Measurements from ENCODE around the gene TRHDE.

TRHDE gene

GRCh38 chr12:72388322-72388721, 116.2 kb downstream of the TRHDE start:
- no peak overlapping the region for H3K27ac ChIP-seq (ENCODE audit: low read depth in 2 of 2, low read length in 2 of 2)
- no peaks in the 10 kb centered on the region for H3K27me3 ChIP-seq (ENCODE audit: control insufficient read depth in 2 of 2, insufficient read depth in 2 of 2, low read length in 2 of 2)
- H3K36me3 ChIP-seq (ENCODE audit: control insufficient read depth in 2 of 2, insufficient read depth in 2 of 2, low read length in 2 of 2) = no peaks in the 10 kb centered on the region
- no peak overlapping the region for H3K4me3 ChIP-seq (ENCODE audit: low read length in 2 of 2)
- no peaks in the 10 kb centered on the region for H3K9me3 ChIP-seq (ENCODE audit: control insufficient read depth in 2 of 2, low read length in 2 of 2)
- no peak overlapping the region for H3K9ac ChIP-seq (ENCODE audit: low read depth in 1 of 2, low read length in 2 of 2)
- no peaks in the 10 kb centered on the region for H3K4me1 ChIP-seq (ENCODE audit: control insufficient read depth in 2 of 2, insufficient read depth in 2 of 2, low read length in 2 of 2)

GRCh38 chr12:72390146-72390545, 118.0 kb downstream of the TRHDE start:
- Histone ChIP-seq H3K4me1 (ENCODE audit: control insufficient read depth in 2 of 2, insufficient read depth in 2 of 2, low read length in 2 of 2) (no peaks in the 10 kb centered on the region), H3K9ac (ENCODE audit: low read depth in 1 of 2, low read length in 2 of 2) (no peak overlapping the region), H3K27me3 (ENCODE audit: control insufficient read depth in 2 of 2, insufficient read depth in 2 of 2, low read length in 2 of 2) (no peaks in the 10 kb centered on the region), H3K36me3 (ENCODE audit: control insufficient read depth in 2 of 2, insufficient read depth in 2 of 2, low read length in 2 of 2) (no peaks in the 10 kb centered on the region), H3K4me3 (ENCODE audit: low read length in 2 of 2) (no peak overlapping the region), H3K27ac (ENCODE audit: low read depth in 2 of 2, low read length in 2 of 2) (no peak overlapping the region), H3K9me3 (ENCODE audit: control insufficient read depth in 2 of 2, low read length in 2 of 2) (no peaks in the 10 kb centered on the region)

- Histone ChIP-seq H3K9ac (ENCODE audit: low read depth in 1 of 2, low read length in 2 of 2) (no peak overlapping the region), H3K27me3 (ENCODE audit: control insufficient read depth in 2 of 2, insufficient read depth in 2 of 2, low read length in 2 of 2) (no peaks in the 10 kb centered on the region), H3K9me3 (ENCODE audit: control insufficient read depth in 2 of 2, low read length in 2 of 2) (no peaks in the 10 kb centered on the region), H3K36me3 (ENCODE audit: control insufficient read depth in 2 of 2, insufficient read depth in 2 of 2, low read length in 2 of 2) (no peaks in the 10 kb centered on the region), H3K4me3 (ENCODE audit: low read length in 2 of 2) (no peak overlapping the region), H3K27ac (ENCODE audit: low read depth in 2 of 2, low read length in 2 of 2) (no peak overlapping the region), H3K4me1 (ENCODE audit: control insufficient read depth in 2 of 2, insufficient read depth in 2 of 2, low read length in 2 of 2) (no peaks in the 10 kb centered on the region)
Observed at GRCh38 chr12:72406111-72406510, 133.9 kb downstream of the TRHDE start.

- Histone ChIP-seq H3K4me1 (ENCODE audit: control insufficient read depth in 2 of 2, insufficient read depth in 2 of 2, low read length in 2 of 2) (peaks cover 4 to 7% of the 10 kb centered on the region in 2 donors), H3K27me3 (ENCODE audit: control insufficient read depth in 2 of 2, insufficient read depth in 2 of 2, low read length in 2 of 2) (no peaks in the 10 kb centered on the region), H3K36me3 (ENCODE audit: control insufficient read depth in 2 of 2, insufficient read depth in 2 of 2, low read length in 2 of 2) (no peaks in the 10 kb centered on the region), H3K4me3 (ENCODE audit: low read length in 2 of 2) (peak overlapping the region; percentile 37 to 63), H3K9me3 (ENCODE audit: control insufficient read depth in 2 of 2, low read length in 2 of 2) (no peaks in the 10 kb centered on the region), H3K9ac (ENCODE audit: low read depth in 1 of 2, low read length in 2 of 2) (no peak overlapping the region), H3K27ac (ENCODE audit: low read depth in 2 of 2, low read length in 2 of 2) (peak overlapping the region; percentile 2 to 65)
Observed at GRCh38 chr12:72432037-72432604, 160.0 kb downstream of the TRHDE start.

- Histone ChIP-seq H3K27ac (ENCODE audit: low read depth in 2 of 2, low read length in 2 of 2) (no peak overlapping the region), H3K27me3 (ENCODE audit: control insufficient read depth in 2 of 2, insufficient read depth in 2 of 2, low read length in 2 of 2) (no peaks in the 10 kb centered on the region), H3K9me3 (ENCODE audit: control insufficient read depth in 2 of 2, low read length in 2 of 2) (no peaks in the 10 kb centered on the region), H3K4me3 (ENCODE audit: low read length in 2 of 2) (peak overlapping the region in 1 of 2 donors; percentile 63), H3K4me1 (ENCODE audit: control insufficient read depth in 2 of 2, insufficient read depth in 2 of 2, low read length in 2 of 2) (peaks cover 4 to 7% of the 10 kb centered on the region in 2 donors), H3K9ac (ENCODE audit: low read depth in 1 of 2, low read length in 2 of 2) (no peak overlapping the region), H3K36me3 (ENCODE audit: control insufficient read depth in 2 of 2, insufficient read depth in 2 of 2, low read length in 2 of 2) (no peaks in the 10 kb centered on the region)
Observed at GRCh38 chr12:72433298-72433697, 161.1 kb downstream of the TRHDE start.

- Histone ChIP-seq H3K27ac (ENCODE audit: low read depth in 2 of 2, low read length in 2 of 2) (no peak overlapping the region), H3K9me3 (ENCODE audit: control insufficient read depth in 2 of 2, low read length in 2 of 2) (peaks cover 0 to 2% of the 10 kb centered on the region in 2 donors), H3K4me3 (ENCODE audit: low read length in 2 of 2) (no peak overlapping the region), H3K36me3 (ENCODE audit: control insufficient read depth in 2 of 2, insufficient read depth in 2 of 2, low read length in 2 of 2) (no peaks in the 10 kb centered on the region), H3K27me3 (ENCODE audit: control insufficient read depth in 2 of 2, insufficient read depth in 2 of 2, low read length in 2 of 2) (no peaks in the 10 kb centered on the region), H3K4me1 (ENCODE audit: control insufficient read depth in 2 of 2, insufficient read depth in 2 of 2, low read length in 2 of 2) (peaks cover 4 to 7% of the 10 kb centered on the region in 2 donors), H3K9ac (ENCODE audit: low read depth in 1 of 2, low read length in 2 of 2) (no peak overlapping the region)
Observed at GRCh38 chr12:72434999-72435398, 162.8 kb downstream of the TRHDE start.

GRCh38 chr12:72442217-72442616, 170.0 kb downstream of the TRHDE start:
- no peak overlapping the region for H3K27ac ChIP-seq (ENCODE audit: low read depth in 2 of 2, low read length in 2 of 2)

GRCh38 chr12:72444125-72444524, 172.0 kb downstream of the TRHDE start:
- no peak overlapping the region for H3K4me3 ChIP-seq (ENCODE audit: low read length in 2 of 2)
- H3K36me3 ChIP-seq (ENCODE audit: control insufficient read depth in 2 of 2, insufficient read depth in 2 of 2, low read length in 2 of 2) = no peaks in the 10 kb centered on the region
- no peaks in the 10 kb centered on the region for H3K4me1 ChIP-seq (ENCODE audit: control insufficient read depth in 2 of 2, insufficient read depth in 2 of 2, low read length in 2 of 2)
- H3K27ac ChIP-seq (ENCODE audit: low read depth in 2 of 2, low read length in 2 of 2) = no peak overlapping the region
- H3K9me3 ChIP-seq (ENCODE audit: control insufficient read depth in 2 of 2, low read length in 2 of 2) = no peaks in the 10 kb centered on the region
- no peak overlapping the region for H3K9ac ChIP-seq (ENCODE audit: low read depth in 1 of 2, low read length in 2 of 2)
- no peaks in the 10 kb centered on the region for H3K27me3 ChIP-seq (ENCODE audit: control insufficient read depth in 2 of 2, insufficient read depth in 2 of 2, low read length in 2 of 2)

More at GRCh38 chr12:72442217-72442616, 170.0 kb downstream of the TRHDE start:
- Histone ChIP-seq H3K9me3 (ENCODE audit: control insufficient read depth in 2 of 2, low read length in 2 of 2) (peaks cover 0 to 2% of the 10 kb centered on the region in 2 donors), H3K4me3 (ENCODE audit: low read length in 2 of 2) (no peak overlapping the region), H3K36me3 (ENCODE audit: control insufficient read depth in 2 of 2, insufficient read depth in 2 of 2, low read length in 2 of 2) (no peaks in the 10 kb centered on the region), H3K4me1 (ENCODE audit: control insufficient read depth in 2 of 2, insufficient read depth in 2 of 2, low read length in 2 of 2) (no peaks in the 10 kb centered on the region), H3K27me3 (ENCODE audit: control insufficient read depth in 2 of 2, insufficient read depth in 2 of 2, low read length in 2 of 2) (no peaks in the 10 kb centered on the region), H3K9ac (ENCODE audit: low read depth in 1 of 2, low read length in 2 of 2) (no peak overlapping the region)

- Histone ChIP-seq H3K9me3 (ENCODE audit: control insufficient read depth in 2 of 2, low read length in 2 of 2) (no peaks in the 10 kb centered on the region), H3K9ac (ENCODE audit: low read depth in 1 of 2, low read length in 2 of 2) (no peak overlapping the region), H3K27ac (ENCODE audit: low read depth in 2 of 2, low read length in 2 of 2) (no peak overlapping the region), H3K4me1 (ENCODE audit: control insufficient read depth in 2 of 2, insufficient read depth in 2 of 2, low read length in 2 of 2) (no peaks in the 10 kb centered on the region), H3K36me3 (ENCODE audit: control insufficient read depth in 2 of 2, insufficient read depth in 2 of 2, low read length in 2 of 2) (no peaks in the 10 kb centered on the region), H3K4me3 (ENCODE audit: low read length in 2 of 2) (no peak overlapping the region), H3K27me3 (ENCODE audit: control insufficient read depth in 2 of 2, insufficient read depth in 2 of 2, low read length in 2 of 2) (no peaks in the 10 kb centered on the region)
Observed at GRCh38 chr12:72444566-72444965, 172.4 kb downstream of the TRHDE start.

- Histone ChIP-seq H3K9ac (ENCODE audit: low read depth in 1 of 2, low read length in 2 of 2) (no peak overlapping the region), H3K27ac (ENCODE audit: low read depth in 2 of 2, low read length in 2 of 2) (no peak overlapping the region), H3K36me3 (ENCODE audit: control insufficient read depth in 2 of 2, insufficient read depth in 2 of 2, low read length in 2 of 2) (no peaks in the 10 kb centered on the region), H3K4me1 (ENCODE audit: control insufficient read depth in 2 of 2, insufficient read depth in 2 of 2, low read length in 2 of 2) (no peaks in the 10 kb centered on the region), H3K9me3 (ENCODE audit: control insufficient read depth in 2 of 2, low read length in 2 of 2) (no peaks in the 10 kb centered on the region), H3K4me3 (ENCODE audit: low read length in 2 of 2) (no peak overlapping the region), H3K27me3 (ENCODE audit: control insufficient read depth in 2 of 2, insufficient read depth in 2 of 2, low read length in 2 of 2) (no peaks in the 10 kb centered on the region)
Observed at GRCh38 chr12:72448089-72448488, 175.9 kb downstream of the TRHDE start.

- no peaks in the 10 kb centered on the region for H3K4me1 ChIP-seq (ENCODE audit: control insufficient read depth in 2 of 2, insufficient read depth in 2 of 2, low read length in 2 of 2)
- no peak overlapping the region for H3K9ac ChIP-seq (ENCODE audit: low read depth in 1 of 2, low read length in 2 of 2)
- H3K4me3 ChIP-seq (ENCODE audit: low read length in 2 of 2) = no peak overlapping the region
- no peak overlapping the region for H3K27ac ChIP-seq (ENCODE audit: low read depth in 2 of 2, low read length in 2 of 2)
- no peaks in the 10 kb centered on the region for H3K27me3 ChIP-seq (ENCODE audit: control insufficient read depth in 2 of 2, insufficient read depth in 2 of 2, low read length in 2 of 2)
- no peaks in the 10 kb centered on the region for H3K36me3 ChIP-seq (ENCODE audit: control insufficient read depth in 2 of 2, insufficient read depth in 2 of 2, low read length in 2 of 2)
- H3K9me3 ChIP-seq (ENCODE audit: control insufficient read depth in 2 of 2, low read length in 2 of 2) = no peaks in the 10 kb centered on the region
Observed at GRCh38 chr12:72448805-72449204, 176.6 kb downstream of the TRHDE start.

Data from mucosa of rectum (tissue), 2 donors.